ENCODE measurements around the gene TMEM108.
"Not testable (repeated sequence)": the region's sequence is repeated elsewhere in the genome, so short reads cannot be mapped to it uniquely, and the experiment has no call there.

TMEM108 gene

DNA sequence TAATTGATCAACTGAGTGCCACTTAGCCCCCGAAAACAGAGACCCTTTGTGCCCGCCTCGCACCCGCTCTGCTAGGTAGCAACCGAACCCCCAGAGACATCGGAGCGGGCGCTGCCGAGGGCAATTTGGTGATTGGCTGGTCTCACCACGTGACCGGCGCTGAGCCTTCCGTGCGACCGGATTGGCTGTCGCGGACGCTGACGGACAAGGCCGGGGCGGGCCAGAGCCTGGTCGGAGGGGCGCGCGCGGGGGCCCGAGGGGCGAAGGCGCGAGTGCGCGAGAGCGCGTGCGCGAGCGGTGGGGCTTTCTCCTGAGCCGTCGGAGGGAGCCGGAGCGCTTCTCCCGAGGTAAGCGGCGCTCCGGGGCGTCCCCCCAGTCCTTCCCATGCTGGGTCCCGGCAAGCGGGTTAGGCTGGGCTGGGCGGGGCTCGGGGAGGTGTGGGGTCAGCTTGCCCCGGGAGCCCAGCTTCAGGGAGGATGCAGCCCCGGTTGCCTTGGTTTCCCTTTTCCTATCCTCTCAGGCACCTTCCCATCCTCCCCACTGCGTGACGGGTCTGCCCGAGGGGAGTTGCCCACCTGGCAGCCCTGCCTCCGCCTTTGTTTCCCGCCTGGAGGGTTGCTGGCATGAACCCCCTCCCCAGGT lies at the start of gene TMEM108:
Gene TMEM108, plus strand, starts transcription at position 303 of the 642 bp plus-strand sequence.
- peak; percentile 86 for DNase-seq

DNA sequence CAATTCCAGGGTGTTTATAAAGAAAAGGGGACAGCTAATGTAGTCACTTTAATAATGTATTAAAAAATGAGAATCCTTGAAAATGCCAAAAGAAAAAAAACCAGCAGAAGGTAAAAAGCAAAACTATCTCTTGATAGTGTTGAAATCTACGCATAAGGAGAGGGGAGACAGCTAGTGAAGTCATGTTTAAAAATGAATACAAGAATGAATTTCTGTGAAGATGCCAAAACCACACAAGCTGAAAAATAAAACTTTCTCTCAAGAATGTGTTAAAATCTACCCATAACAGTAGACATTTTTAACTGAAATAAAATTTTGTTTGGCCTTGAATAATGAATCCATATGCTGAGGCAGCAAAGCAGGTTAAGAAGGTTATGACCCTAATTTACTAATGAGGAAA lies 42.2 kb upstream of the TMEM108 start:
- DNase-seq, result no peak

- no peak for DNase-seq
Measured at GRCh38 chr3:132997404-132998185, 40.6 kb upstream of the TMEM108 start.

GRCh38 chr3:133005032-133005431 lies 33.2 kb upstream of the TMEM108 start:
- DNase-seq, result not testable (repeated sequence)

GRCh38 chr3:133007601-133008000 lies 30.6 kb upstream of the TMEM108 start:
- DNase-seq, result no peak

- DNase-seq, result no peak
Measured at GRCh38 chr3:133014325-133014724, 23.9 kb upstream of the TMEM108 start.

DNA sequence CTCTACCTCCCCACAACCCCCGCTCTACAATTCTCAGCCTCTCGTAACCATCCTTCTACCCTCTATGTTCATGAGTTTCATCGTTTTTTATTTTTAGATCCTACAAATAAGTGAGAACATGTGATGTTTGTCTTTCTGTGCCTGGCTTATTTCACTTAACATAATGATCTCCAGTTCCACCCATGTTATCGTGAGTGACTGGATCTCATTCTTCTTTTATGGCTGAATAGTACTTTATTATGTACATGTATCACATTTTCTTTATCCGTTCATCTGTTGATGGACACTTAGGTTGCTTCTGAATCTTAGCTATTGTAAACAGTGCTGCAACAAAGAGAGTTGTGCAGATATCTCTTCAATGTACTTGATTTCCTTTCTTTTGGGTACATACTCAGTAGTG lies 22.6 kb upstream of the TMEM108 start:
- not testable (repeated sequence) for DNase-seq

DNA sequence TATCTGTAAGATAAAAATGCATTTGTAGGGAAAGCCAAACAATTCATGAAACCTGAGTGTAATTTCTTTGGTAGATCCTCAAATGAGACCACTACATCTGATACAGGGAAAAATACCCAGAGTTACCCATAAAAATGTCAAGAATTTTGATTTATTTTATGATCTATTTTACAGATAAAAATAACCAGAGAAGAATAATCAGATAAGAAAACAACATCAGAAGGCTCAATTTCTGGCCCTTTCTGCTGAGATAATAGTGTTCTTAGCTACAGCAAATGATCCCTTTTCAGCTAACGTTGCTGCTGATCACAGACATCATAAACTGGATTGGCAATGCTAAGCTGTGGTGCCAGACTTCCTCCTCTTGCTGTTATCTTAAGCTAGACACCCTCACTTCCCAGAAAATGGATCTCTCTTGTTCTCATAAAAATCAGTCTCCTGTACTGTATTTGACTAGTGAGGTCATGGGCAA lies 21.3 kb upstream of the TMEM108 start:
- DNase-seq, result no peak

- no peak for DNase-seq
Measured at GRCh38 chr3:133018921-133019320, 19.3 kb upstream of the TMEM108 start.

- no peak for DNase-seq
Measured at GRCh38 chr3:133021206-133021605, 17.0 kb upstream of the TMEM108 start.

DNA sequence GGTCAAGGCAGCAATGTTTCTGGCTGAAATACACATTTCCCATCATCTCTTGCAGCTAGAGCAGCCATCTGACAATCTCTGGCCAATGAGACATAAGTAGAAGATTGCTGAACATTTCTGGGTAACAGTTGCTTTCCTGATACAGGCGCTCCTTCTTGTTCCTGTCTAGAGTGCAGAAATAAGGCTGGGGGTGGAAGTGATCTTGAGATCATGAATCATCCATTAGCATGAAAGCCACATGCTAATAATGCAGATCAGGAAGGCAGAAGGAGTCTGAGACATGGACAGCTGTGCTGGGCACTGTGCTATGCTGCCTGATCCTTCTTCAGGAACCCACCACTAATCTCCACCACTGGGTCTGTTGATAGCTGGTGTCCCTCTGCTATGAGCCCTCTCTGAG lies 14.8 kb upstream of the TMEM108 start:
- no peak for DNase-seq

- DNase-seq, result no peak
Measured at GRCh38 chr3:133025546-133025945, 12.6 kb upstream of the TMEM108 start.

DNA sequence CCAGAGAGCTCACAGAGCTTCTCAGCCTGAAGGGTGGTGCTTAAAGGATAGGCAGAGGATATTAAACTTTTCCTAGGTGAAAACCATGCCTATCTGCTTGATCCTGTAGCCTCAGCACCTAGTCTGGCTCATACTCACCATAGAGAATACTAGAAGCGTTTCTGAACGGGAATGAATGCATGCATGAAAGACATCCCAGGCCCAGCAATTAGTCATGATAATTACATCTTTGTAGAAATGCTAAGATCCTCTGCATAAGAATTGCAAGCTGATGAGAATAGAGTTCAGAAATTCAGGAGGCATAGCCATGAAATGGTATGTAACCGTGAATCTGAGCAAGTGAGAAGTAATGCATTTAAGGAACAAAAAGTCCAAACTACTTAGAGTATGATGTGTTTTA lies 5.9 kb upstream of the TMEM108 start:
- no peak for DNase-seq

GRCh38 chr3:133037436-133037835 lies 755 bp upstream of the TMEM108 start:
- DNase-seq, result no peak

- DNase-seq, result peak; percentile 29
Measured at GRCh38 chr3:133038731-133039375, 662 bp downstream of the TMEM108 start.

GRCh38 chr3:133040696-133041523 lies 2.7 kb downstream of the TMEM108 start:
- peak; percentile 84 for DNase-seq

GRCh38 chr3:133041524-133041829 lies 3.3 kb downstream of the TMEM108 start:
- DNase-seq, result no peak

DNA sequence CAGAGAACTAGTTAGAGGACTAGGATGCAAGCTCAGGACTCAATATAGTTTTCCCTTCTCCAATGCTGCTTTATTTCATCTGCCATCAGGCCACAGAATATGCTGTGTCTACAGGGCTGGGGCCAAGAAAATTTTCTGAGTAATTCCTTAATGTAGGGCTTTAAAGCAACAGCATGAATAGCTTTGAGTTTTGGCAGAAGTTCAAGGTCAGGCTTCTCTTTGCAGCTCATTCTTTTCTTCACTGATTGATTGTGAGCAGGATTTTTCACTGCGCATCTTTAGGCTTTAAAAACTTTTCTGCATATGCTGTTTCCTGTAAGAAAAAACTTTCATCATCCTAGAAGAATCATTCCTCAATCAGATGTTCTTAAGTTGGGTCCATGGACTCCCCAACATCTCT lies 4.6 kb downstream of the TMEM108 start:
- DNase-seq, result no peak

- no peak for DNase-seq
Measured at GRCh38 chr3:133047980-133048379, 9.8 kb downstream of the TMEM108 start.

DNA sequence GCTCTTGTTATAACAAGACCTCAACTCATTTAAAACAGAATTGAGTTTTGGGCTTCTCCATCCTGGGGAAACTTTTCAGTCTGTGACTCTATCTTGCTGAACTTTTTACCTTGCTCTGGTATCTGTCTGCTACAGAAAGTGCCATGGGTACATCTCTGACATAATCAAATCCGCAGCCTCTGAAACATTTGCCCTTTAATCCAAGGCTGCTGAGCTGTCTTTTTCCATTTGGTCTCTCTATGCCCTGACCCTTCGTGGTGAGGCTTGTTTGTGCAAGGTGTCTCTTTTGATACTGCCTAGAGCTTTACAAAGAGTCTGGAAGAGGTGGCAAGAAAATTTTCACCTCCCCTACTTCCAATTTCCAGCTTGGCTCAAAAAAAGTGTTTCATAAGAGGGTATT lies 11.3 kb downstream of the TMEM108 start:
- DNase-seq, result no peak

DNA sequence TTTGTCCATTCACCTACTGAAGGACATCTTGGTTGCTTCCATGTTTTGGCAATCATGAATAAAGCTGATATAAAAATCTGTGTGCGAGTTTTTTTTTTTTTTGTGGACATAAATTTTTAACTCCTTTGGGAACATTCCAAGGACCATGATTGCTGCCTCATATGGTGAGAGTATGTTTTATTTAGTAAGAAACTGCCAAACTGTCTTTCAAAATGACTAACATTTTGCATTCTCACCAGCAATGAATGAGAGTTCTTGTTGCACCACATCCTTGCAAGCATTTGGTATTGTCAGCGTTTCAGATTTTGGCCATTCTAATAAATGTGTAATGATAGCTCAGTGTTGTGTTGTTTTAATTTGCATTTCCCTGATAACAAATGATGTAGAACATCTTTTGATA lies 12.7 kb downstream of the TMEM108 start:
- no peak for DNase-seq

- no peak for DNase-seq
Measured at GRCh38 chr3:133053532-133053931, 15.3 kb downstream of the TMEM108 start.

DNA sequence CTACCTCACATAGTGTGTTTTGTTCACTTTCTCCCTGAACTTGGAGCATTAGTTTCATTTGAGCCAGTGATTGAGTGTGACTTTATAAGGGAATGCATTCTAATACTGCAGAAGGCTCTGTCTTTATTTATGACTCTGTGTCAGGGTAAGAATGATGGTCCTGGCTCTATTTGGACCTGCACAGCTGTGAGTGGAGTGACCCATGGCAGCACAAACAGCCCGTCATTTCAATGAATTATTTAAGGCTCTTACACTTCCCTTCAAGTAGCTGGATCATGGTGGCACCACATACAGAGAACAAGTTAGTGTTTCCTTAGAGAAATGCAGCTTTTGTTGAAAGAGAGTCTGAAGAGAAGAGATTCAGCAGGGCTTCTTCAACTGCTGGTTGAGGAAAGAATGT lies 16.4 kb downstream of the TMEM108 start:
- no peak for DNase-seq
